IMR-90 (cell line): ENCODE results near the gene SLX4IP. TPM values are rescaled to one million over a fixed set of nuclear protein-coding genes. Genes with fewer than 3 reads are reported as not detected.

ENCODE experiments used
- ATAC-seq: fragments of 200-7000 bp; cut with Tn5 transposase; 2 replicates; pipeline ENCODE4 v1.9.1; 2020; ENCODE audit warnings: low read depth, mild to moderate bottlenecking, moderate library complexity
- BruUV-seq: library from RNA; stranded (reverse); fragments of 400-500 nt; replicated peaks from 2 replicates; lab custom pipeline; 2021; lab: Mats Ljungman, UMichigan
- CTCF ChIA-PET: fragments of 300-600 bp; formaldehyde crosslinking; extraction: SDS; loops from one replicate; lab custom pipeline; 2021; ENCODE audit warnings: antibody characterized with exemption; lab: Yijun Ruan, JAX
- POLR2A ChIA-PET: fragments of 300-600 bp; sonication (Branson Sonifier 250); formaldehyde crosslinking; loops from one replicate; lab custom pipeline; 2022; ENCODE audit warnings: antibody characterized with exemption; ENCODE audit not compliant: unreplicated experiment; lab: Charles Lee
- DNase-seq: peaks from one replicate; pipeline ENCODE4 v3.0.0; 2013
- H2AFZ ChIP-seq: replicated peaks from 2 replicates; pipeline ENCODE3; 2013; ENCODE audit warnings: low read length, mild to moderate bottlenecking; ENCODE audit not compliant: poor library complexity
- H2AK5ac ChIP-seq: 2 replicates; pipeline ENCODE4 v1.6.1; 2013; ENCODE audit warnings: low read depth, low read length, inconsistent platforms
- H2AK9ac ChIP-seq: replicated peaks from 2 replicates; pipeline ENCODE3; 2013; ENCODE audit warnings: mild to moderate bottlenecking, low read depth, low read length, moderate library complexity; ENCODE audit not compliant: poor library complexity
- H2BK120ac ChIP-seq: 2 replicates; pipeline ENCODE4 v1.6.1; 2013; ENCODE audit warnings: low read depth, low read length, inconsistent platforms
- H2BK15ac ChIP-seq: 3 replicates; pipeline ENCODE4 v1.6.1; 2013; ENCODE audit warnings: low read depth, low read length, inconsistent platforms
- H2BK20ac ChIP-seq: 2 replicates; pipeline ENCODE4 v1.6.1; 2013; ENCODE audit warnings: low read depth, mild to moderate bottlenecking, inconsistent platforms, low read length, moderate library complexity
- H2BK5ac ChIP-seq: 2 replicates; pipeline ENCODE4 v1.6.1; 2013; ENCODE audit warnings: mild to moderate bottlenecking, low read depth, low read length, inconsistent platforms; ENCODE audit not compliant: poor library complexity, severe bottlenecking
- H3K14ac ChIP-seq: replicated peaks from 2 replicates; pipeline ENCODE4 v1.6.1; 2013; ENCODE audit warnings: low read depth, low read length, inconsistent platforms
- H3K18ac ChIP-seq: 2 replicates; pipeline ENCODE4 v1.6.1; 2013; ENCODE audit warnings: low read depth, low read length, control low read depth
- H3K23ac ChIP-seq: 2 replicates; pipeline ENCODE4 v1.6.1; 2013; ENCODE audit warnings: low read depth, low read length, inconsistent platforms
- H3K27ac ChIP-seq: 2 replicates; pipeline ENCODE4 v1.5.1; 2013; ENCODE audit warnings: mild to moderate bottlenecking, control low read depth, low read length; ENCODE audit not compliant: insufficient read depth
- H3K27me3 ChIP-seq: 2 replicates; pipeline ENCODE4 v1.6.1; 2013; ENCODE audit warnings: low read length; ENCODE audit not compliant: control insufficient read depth, insufficient read depth
- H3K36me3 ChIP-seq: 2 replicates; pipeline ENCODE4 v1.6.1; 2013; ENCODE audit warnings: low read length, mixed read lengths; ENCODE audit not compliant: control insufficient read depth, insufficient read depth
- H3K4ac ChIP-seq: 2 replicates; pipeline ENCODE4 v1.6.1; 2013; ENCODE audit warnings: low read depth, low read length, inconsistent platforms
- H3K4me1 ChIP-seq: 2 replicates; pipeline ENCODE4 v1.6.1; 2013; ENCODE audit warnings: low read length, mixed read lengths; ENCODE audit not compliant: control insufficient read depth, insufficient read depth
- H3K4me2 ChIP-seq: 2 replicates; pipeline ENCODE4 v1.6.1; 2013; ENCODE audit warnings: low read depth, mild to moderate bottlenecking, control low read depth, low read length, moderate library complexity
- H3K4me3 ChIP-seq: 2 replicates; pipeline ENCODE4 v1.5.1; 2013; ENCODE audit warnings: low read depth, mild to moderate bottlenecking, control low read depth, low read length, moderate library complexity; ENCODE audit not compliant: insufficient read depth
- H3K56ac ChIP-seq: 2 replicates; pipeline ENCODE4 v1.6.1; 2013; ENCODE audit warnings: low read length, inconsistent platforms; ENCODE audit not compliant: insufficient read depth; ENCODE audit errors: extremely low read depth
- H3K79me1 ChIP-seq, 2 experiments: 2 replicates each; pipeline ENCODE4 v1.6.1; 2013; ENCODE audit warnings: low read length in 2 of 2, inconsistent platforms in 1 of 2, low read depth in 1 of 2
- H3K9ac ChIP-seq: 2 replicates; pipeline ENCODE4 v1.6.1; 2013; ENCODE audit warnings: low read depth, low read length, control low read depth
- H3K9me1 ChIP-seq: 2 replicates; pipeline ENCODE4 v1.6.1; 2013; ENCODE audit warnings: low read length, inconsistent platforms; ENCODE audit not compliant: insufficient read depth
- H3K9me3 ChIP-seq: 2 replicates; pipeline ENCODE4 v1.6.1; 2013; ENCODE audit warnings: low read length; ENCODE audit not compliant: control insufficient read depth, insufficient read depth
- H4K20me1 ChIP-seq: 2 replicates; pipeline ENCODE4 v1.6.1; 2013; ENCODE audit warnings: low read length, inconsistent platforms; ENCODE audit not compliant: insufficient read depth
- H4K5ac ChIP-seq: 2 replicates; pipeline ENCODE4 v1.6.1; 2013; ENCODE audit warnings: mild to moderate bottlenecking, low read depth, low read length, control low read depth
- H4K8ac ChIP-seq, 2 experiments: 2 replicates each; pipeline ENCODE4 v1.6.1; 2013; ENCODE audit warnings: low read depth in 2 of 2, low read length in 2 of 2, control low read depth in 1 of 2, inconsistent platforms in 1 of 2
- H4K91ac ChIP-seq: 2 replicates; pipeline ENCODE4 v1.6.1; 2013; ENCODE audit warnings: low read depth, low read length, inconsistent platforms; ENCODE audit not compliant: insufficient read depth
- BHLHE40 ChIP-seq: fragments of 150-350 bp; IDR thresholded peaks from 2 replicates; pipeline ENCODE4 v1.6.1; 2016; ENCODE audit warnings: mild to moderate bottlenecking, low read depth, low read length
- CEBPB ChIP-seq: IDR thresholded peaks from 2 replicates; pipeline ENCODE4 v1.6.1; 2012; ENCODE audit warnings: low read depth, low read length, improper control_type of control experiment
- POLR2A ChIP-seq: IDR thresholded peaks from 2 replicates; pipeline ENCODE4 v1.6.1; 2012; ENCODE audit warnings: mild to moderate bottlenecking, low read depth, low read length
- RCOR1 ChIP-seq: IDR thresholded peaks from 2 replicates; pipeline ENCODE4 v1.6.1; 2012; ENCODE audit warnings: mild to moderate bottlenecking, low read length, improper control_type of control experiment; ENCODE audit not compliant: insufficient replicate concordance
- WGBS, 2 experiments: methylation state at CpG; one replicate each; pipeline versions ENCODE4 v1.1.5 to v1.1.7; 2013; ENCODE audit warnings: missing lambda C conversion rate in 2 of 2; ENCODE audit not compliant: insufficient read length in 1 of 2; ENCODE audit errors: extremely low coverage in 2 of 2; 5-methylcytosine and 5-hydroxymethylcytosine counted together
- dilution Hi-C: fragments of 300-500 bp; cut with HindIII; formaldehyde crosslinking; loops from one replicate; pipeline ENCODE4 v1.14.3; 2018; ENCODE audit warnings: low sequenced_read_pairs; ENCODE audit not compliant: unreplicated experiment
- in situ Hi-C: fragments of 300-500 bp; cut with MboI; formaldehyde crosslinking; loops from 3 replicates; pipeline ENCODE4 v1.14.3; 2019; ENCODE audit warnings: low sequenced_read_pairs, inconsistent platforms, mixed read lengths
- intact Hi-C: fragments of 100-400 bp; cut with micrococcal nuclease; formaldehyde crosslinking; loops from 2 replicates; pipeline ENCODE4 v1.10.0; 2022
- polyA plus RNA-seq, 3 experiments: library from polyadenylated mRNA; depleted of rRNA; stranded (reverse); fragments of >200 nt; gene quantifications; 2 replicates each; pipeline ENCODE4 v1.2.3, GENCODE V29; 2012; ENCODE audit warnings: low replicate concordance in 1 of 3
- total RNA-seq: library from RNA; depleted of rRNA; stranded (reverse); fragments of >200 nt; gene quantifications from 2 replicates; pipeline ENCODE4 v1.2.3, GENCODE V29; 2012
- TF ChIP-seq, protein P1 (sequence below): conservative IDR thresholded peaks from 2 replicates; pipeline ENCODE4 v1.5.1; 2012; ENCODE audit warnings: mild to moderate bottlenecking, low read depth, low read length, improper control_type of control experiment

The SLX4IP gene
- total and polyA plus RNA-seq, 2 of the 4 experiments (the other 2 are of a cell fraction), result 1.3 to 5.9 TPM

DNA sequence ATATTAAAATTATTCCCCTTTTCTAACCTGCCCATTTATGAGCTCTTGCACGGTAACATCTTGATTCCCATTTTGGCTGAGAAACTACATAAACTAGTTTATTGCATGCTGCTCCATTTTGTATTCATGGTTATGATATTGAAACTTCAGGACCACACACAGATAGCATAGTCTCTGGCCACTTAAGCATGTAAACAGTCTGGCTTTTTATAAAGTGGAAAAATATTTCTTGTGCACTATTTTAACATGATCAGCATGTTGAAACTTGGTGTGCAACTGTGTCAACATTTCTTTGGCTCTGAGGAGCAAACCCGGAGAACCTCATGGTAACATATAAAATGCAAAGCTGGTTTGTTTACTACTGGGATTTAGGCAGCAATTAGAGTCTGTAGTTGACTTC lies 70.7 kb downstream of the SLX4IP start:
- H3K27ac ChIP-seq, result no peak overlapping the region
- no peak overlapping the region for H3K4ac ChIP-seq
- POLR2A ChIA-PET, result no interaction called here
- H3K9me3 ChIP-seq, result no peaks in the 10 kb centered on the region
- ATAC-seq, result peak; percentile 30; the same call in 1 of the 2 replicates
- no peak overlapping the region for H4K8ac ChIP-seq
- peaks cover 6% of the 10 kb centered on the region for H3K9me1 ChIP-seq
- no peaks in the 10 kb centered on the region for H3K36me3 ChIP-seq
- in situ Hi-C loops (no loop called here), intact Hi-C loops (no loop called here), dilution Hi-C loops (no loop called here)
- H4K20me1 ChIP-seq, result no peaks in the 10 kb centered on the region
- no peaks in the 10 kb centered on the region for H3K27me3 ChIP-seq
- H3K4me1 ChIP-seq, result peaks cover 19% of the 10 kb centered on the region
- DNase-seq, result peak; percentile 35
- no peak overlapping the region for H2AFZ ChIP-seq
- no peak overlapping the region for H2AK5ac ChIP-seq
- no peak overlapping the region for H3K9ac ChIP-seq
- no peak for TF ChIP-seq RCOR1
- TF ChIP-seq CEBPB, result no peak
- no peak for TF ChIP-seq POLR2A
- TF ChIP-seq, protein P1, sequence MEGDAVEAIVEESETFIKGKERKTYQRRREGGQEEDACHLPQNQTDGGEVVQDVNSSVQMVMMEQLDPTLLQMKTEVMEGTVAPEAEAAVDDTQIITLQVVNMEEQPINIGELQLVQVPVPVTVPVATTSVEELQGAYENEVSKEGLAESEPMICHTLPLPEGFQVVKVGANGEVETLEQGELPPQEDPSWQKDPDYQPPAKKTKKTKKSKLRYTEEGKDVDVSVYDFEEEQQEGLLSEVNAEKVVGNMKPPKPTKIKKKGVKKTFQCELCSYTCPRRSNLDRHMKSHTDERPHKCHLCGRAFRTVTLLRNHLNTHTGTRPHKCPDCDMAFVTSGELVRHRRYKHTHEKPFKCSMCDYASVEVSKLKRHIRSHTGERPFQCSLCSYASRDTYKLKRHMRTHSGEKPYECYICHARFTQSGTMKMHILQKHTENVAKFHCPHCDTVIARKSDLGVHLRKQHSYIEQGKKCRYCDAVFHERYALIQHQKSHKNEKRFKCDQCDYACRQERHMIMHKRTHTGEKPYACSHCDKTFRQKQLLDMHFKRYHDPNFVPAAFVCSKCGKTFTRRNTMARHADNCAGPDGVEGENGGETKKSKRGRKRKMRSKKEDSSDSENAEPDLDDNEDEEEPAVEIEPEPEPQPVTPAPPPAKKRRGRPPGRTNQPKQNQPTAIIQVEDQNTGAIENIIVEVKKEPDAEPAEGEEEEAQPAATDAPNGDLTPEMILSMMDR, result no peak
- no peak for TF ChIP-seq BHLHE40
- CTCF ChIA-PET, result no interaction called here
- H3K18ac ChIP-seq, result no peak overlapping the region
- peaks cover 7 to 23% of the 10 kb centered on the region in 2 experiments for H3K79me1 ChIP-seq
- H4K91ac ChIP-seq, result no peak overlapping the region
- H2BK120ac ChIP-seq, result no peak overlapping the region
- peak overlapping the region; percentile 18; the same call in 1 of the 2 replicates for H3K4me2 ChIP-seq
- no peak overlapping the region for H2BK15ac ChIP-seq
- H2BK20ac ChIP-seq, result no peak overlapping the region
- no peak overlapping the region for H3K4me3 ChIP-seq
- H2AK9ac ChIP-seq, result no peak overlapping the region
- no CpG with 5 or more reads among the region's 2 CpGs for WGBS, 2 experiments
- H3K56ac ChIP-seq, result no peak overlapping the region
- no TSS peak for BruUV-seq
- H3K23ac ChIP-seq, result no peak overlapping the region
- H3K14ac ChIP-seq, result no peak overlapping the region
- no peak overlapping the region for H2BK5ac ChIP-seq
- no peak overlapping the region for H4K5ac ChIP-seq
